ENCODE measurements around the gene IFIT2. TPM values are rescaled to one million over a fixed set of nuclear protein-coding genes. Genes with fewer than 3 reads are reported as not detected.

Gene IFIT2
- total and polyA plus RNA-seq, 2 donors (not counting 3 experiments of a cell fraction or from before 2014, with no cell fraction given): 0.23 to 1.4 TPM

DNA sequence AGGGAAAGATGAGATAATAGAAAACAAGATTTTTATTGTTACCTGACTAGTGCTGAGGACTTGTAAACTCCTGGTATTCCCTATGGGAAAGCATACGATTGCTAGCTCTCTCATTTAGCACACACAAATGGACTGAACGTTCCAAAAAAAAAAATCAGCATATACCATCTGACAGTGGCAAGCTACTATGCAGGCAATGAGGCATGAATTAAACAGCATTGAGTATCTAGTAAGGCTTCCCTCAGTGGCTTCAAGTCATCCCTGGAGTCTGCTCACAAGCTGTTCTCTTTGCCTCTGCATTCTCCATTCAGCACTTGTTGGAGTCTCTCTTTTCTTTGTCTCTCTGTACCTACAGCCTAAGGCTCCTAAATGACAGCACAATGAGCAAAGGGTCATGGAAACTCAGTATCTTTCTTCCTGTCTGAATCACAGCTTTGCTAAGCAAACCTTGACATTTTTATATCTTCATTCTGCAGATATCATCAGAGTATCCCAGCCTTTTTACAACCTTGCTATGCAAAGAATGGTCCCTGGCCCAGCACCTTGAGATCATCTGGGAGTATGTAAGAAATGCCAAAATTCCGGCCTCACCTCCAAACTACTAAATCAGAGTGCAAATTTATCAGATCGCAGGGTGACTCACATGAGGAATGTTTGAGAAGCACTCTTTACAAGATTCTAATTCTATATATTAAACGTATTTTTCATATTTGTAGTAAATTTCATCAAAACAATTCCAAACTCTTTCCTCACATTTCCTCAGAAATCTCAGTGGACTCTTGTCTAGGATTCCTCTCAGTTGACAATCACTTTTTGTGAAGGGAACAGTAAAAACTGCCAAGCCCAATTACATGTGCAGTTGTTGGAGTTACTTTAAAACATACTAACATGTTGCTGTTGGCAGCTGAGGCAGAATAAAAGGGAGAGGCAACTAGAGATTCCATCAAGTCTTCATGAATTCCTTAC, 39.5 kb upstream of the IFIT2 start:
- Histone ChIP-seq H4K20me1 (replicated peaks; ENCODE audit: control insufficient read depth, extremely low read depth, insufficient read depth, low read length) (no peaks in the 10 kb centered on the region), H3K27me3 (ENCODE audit: control insufficient read depth in 2 of 2, insufficient read depth in 2 of 2, low read length in 2 of 2) (peaks cover 57 to 69% of the 10 kb centered on the region in 2 experiments), H3K27ac (ENCODE audit: insufficient read depth, low read depth, low read length) (no peak overlapping the region), H3K4me3 (replicated peaks in 1 of 3; ENCODE audit: insufficient read depth in 1 of 3, low read depth in 1 of 3, low read length in 3 of 3) (no peak overlapping the region), H2AFZ (ENCODE audit: low read depth, low read length) (no peak overlapping the region), H3K9me3 (replicated peaks; ENCODE audit: control insufficient read depth, insufficient read depth, low read length) (no peaks in the 10 kb centered on the region), H3K36me3 (ENCODE audit: control insufficient read depth in 2 of 2, extremely low read depth in 1 of 2, insufficient read depth in 2 of 2, low read length in 2 of 2) (no peaks in the 10 kb centered on the region), H3K4me2 (ENCODE audit: insufficient read depth, low read length) (no peak overlapping the region), H3K79me2 (ENCODE audit: control insufficient read depth, insufficient read depth, low read length) (no peaks in the 10 kb centered on the region), H3K9me1 (replicated peaks; ENCODE audit: control insufficient read depth, extremely low read depth, insufficient read depth, low read length) (no peaks in the 10 kb centered on the region), H3K9ac (replicated peaks; ENCODE audit: extremely low read depth, insufficient read depth, low read length) (no peak overlapping the region), H3K4me1 (ENCODE audit: control insufficient read depth, extremely low read depth, insufficient read depth, low read length) (no peaks in the 10 kb centered on the region)
- DNase-seq (ENCODE audit: low read depth, low spot score) (no peak), FAIRE-seq (no peak)
- intact Hi-C loops (cut with micrococcal nuclease): no loop called here
- dilution Hi-C loops (cut with MboI; ENCODE audit: extremely low pct_ligation_motif_present, low sequenced_read_pairs): no loop called here
- ChIA-PET POLR2A (no interaction called here), CTCF (interaction anchor here (0.5 to 1.3 kb wide), 3 partner anchors 13 to 1163 kb away, joined by 3 to 5 read pairs (median 4); no protein-coding TSS in a partner anchor)
- TF ChIP-seq, protein P1, sequence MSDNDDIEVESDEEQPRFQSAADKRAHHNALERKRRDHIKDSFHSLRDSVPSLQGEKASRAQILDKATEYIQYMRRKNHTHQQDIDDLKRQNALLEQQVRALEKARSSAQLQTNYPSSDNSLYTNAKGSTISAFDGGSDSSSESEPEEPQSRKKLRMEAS (IDR thresholded peaks at IDR 0.05; ENCODE audit: insufficient read depth, insufficient read length): no peak
- no TSS peak for BruUV-seq (replicated peaks)

GRCh38 chr10:89263091-89263490, 38.8 kb upstream of the IFIT2 start:
- H3K4me2 ChIP-seq (ENCODE audit: insufficient read depth, low read length): no peak overlapping the region

More at GRCh38 chr10:89263091-89263490, 38.8 kb upstream of the IFIT2 start:
- Histone ChIP-seq H3K9ac (replicated peaks; ENCODE audit: extremely low read depth, insufficient read depth, low read length) (no peak overlapping the region), H3K9me1 (replicated peaks; ENCODE audit: control insufficient read depth, extremely low read depth, insufficient read depth, low read length) (no peaks in the 10 kb centered on the region), H4K20me1 (replicated peaks; ENCODE audit: control insufficient read depth, extremely low read depth, insufficient read depth, low read length) (no peaks in the 10 kb centered on the region), H3K4me1 (ENCODE audit: control insufficient read depth, extremely low read depth, insufficient read depth, low read length) (no peaks in the 10 kb centered on the region), H2AFZ (ENCODE audit: low read depth, low read length) (no peak overlapping the region), H3K9me3 (replicated peaks; ENCODE audit: control insufficient read depth, insufficient read depth, low read length) (no peaks in the 10 kb centered on the region), H3K27me3 (ENCODE audit: control insufficient read depth in 2 of 2, insufficient read depth in 2 of 2, low read length in 2 of 2) (peaks cover 56 to 67% of the 10 kb centered on the region in 2 experiments), H3K36me3 (ENCODE audit: control insufficient read depth in 2 of 2, extremely low read depth in 1 of 2, insufficient read depth in 2 of 2, low read length in 2 of 2) (no peaks in the 10 kb centered on the region), H3K27ac (ENCODE audit: insufficient read depth, low read depth, low read length) (no peak overlapping the region), H3K79me2 (ENCODE audit: control insufficient read depth, insufficient read depth, low read length) (no peaks in the 10 kb centered on the region), H3K4me3 (replicated peaks in 1 of 3; ENCODE audit: insufficient read depth in 1 of 3, low read depth in 1 of 3, low read length in 3 of 3) (no peak overlapping the region)
- dilution Hi-C loops (cut with MboI; ENCODE audit: extremely low pct_ligation_motif_present, low sequenced_read_pairs) (no loop called here), intact Hi-C loops (cut with micrococcal nuclease) (no loop called here)
- DNase-seq (ENCODE audit: low read depth, low spot score): no peak
- TF ChIP-seq JUN (IDR thresholded peaks at IDR 0.05; ENCODE audit: borderline replicate concordance, insufficient read depth, insufficient read length, low read depth): no peak
- TF ChIP-seq EZH2 (IDR thresholded peaks at IDR 0.05; ENCODE audit: borderline replicate concordance, low read depth, low read length, severe bottlenecking): no peak
- no peak for TF ChIP-seq POLR2A (IDR thresholded peaks at IDR 0.05; ENCODE audit: low read depth, low read length)
- TF ChIP-seq, protein P1 (IDR thresholded peaks at IDR 0.05; ENCODE audit: insufficient read depth, insufficient read length): no peak
- TF ChIP-seq POLR2AphosphoS5 (IDR thresholded peaks at IDR 0.05; ENCODE audit: insufficient read depth, low read depth, low read length): no peak
- TF ChIP-seq MYC (IDR thresholded peaks at IDR 0.05; ENCODE audit: low read depth, low read length): no peak
- TF ChIP-seq FOS (IDR thresholded peaks at IDR 0.05; ENCODE audit: borderline replicate concordance, insufficient read depth, low read length): no peak
- TF ChIP-seq, protein P2, sequence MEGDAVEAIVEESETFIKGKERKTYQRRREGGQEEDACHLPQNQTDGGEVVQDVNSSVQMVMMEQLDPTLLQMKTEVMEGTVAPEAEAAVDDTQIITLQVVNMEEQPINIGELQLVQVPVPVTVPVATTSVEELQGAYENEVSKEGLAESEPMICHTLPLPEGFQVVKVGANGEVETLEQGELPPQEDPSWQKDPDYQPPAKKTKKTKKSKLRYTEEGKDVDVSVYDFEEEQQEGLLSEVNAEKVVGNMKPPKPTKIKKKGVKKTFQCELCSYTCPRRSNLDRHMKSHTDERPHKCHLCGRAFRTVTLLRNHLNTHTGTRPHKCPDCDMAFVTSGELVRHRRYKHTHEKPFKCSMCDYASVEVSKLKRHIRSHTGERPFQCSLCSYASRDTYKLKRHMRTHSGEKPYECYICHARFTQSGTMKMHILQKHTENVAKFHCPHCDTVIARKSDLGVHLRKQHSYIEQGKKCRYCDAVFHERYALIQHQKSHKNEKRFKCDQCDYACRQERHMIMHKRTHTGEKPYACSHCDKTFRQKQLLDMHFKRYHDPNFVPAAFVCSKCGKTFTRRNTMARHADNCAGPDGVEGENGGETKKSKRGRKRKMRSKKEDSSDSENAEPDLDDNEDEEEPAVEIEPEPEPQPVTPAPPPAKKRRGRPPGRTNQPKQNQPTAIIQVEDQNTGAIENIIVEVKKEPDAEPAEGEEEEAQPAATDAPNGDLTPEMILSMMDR (IDR thresholded peaks at IDR 0.05; ENCODE audit: extremely low read depth in 1 of 2, insufficient read depth in 1 of 2, low read depth in 1 of 2, low read length in 2 of 2): no peak
- no peak for TF ChIP-seq GATA2 (IDR thresholded peaks at IDR 0.05; ENCODE audit: insufficient read depth, insufficient read length, low read depth, low read length)
- ChIA-PET CTCF (interaction anchor here (1.5 to 1.9 kb wide), 2 partner anchors 106 to 151 kb away, joined by 4 to 9 read pairs; partner anchors contain the start of gene IFIT5), POLR2A (no interaction called here)
- BruUV-seq (replicated peaks): no TSS peak
- FAIRE-seq: no peak

All from endothelial cell of umbilical vein (primary cell).